SH-SY5Y (cell line): ENCODE results near the gene UBE2S.

Source experiments
- GATA2 ChIP-seq: IDR thresholded peaks from 2 replicates; pipeline ENCODE4 v1.6.1; 2011; ENCODE audit warnings: mild to moderate bottlenecking, low read depth, low read length
- GATA3 ChIP-seq: IDR thresholded peaks from 2 replicates; pipeline ENCODE4 v1.6.1; 2011; ENCODE audit warnings: low read depth, mild to moderate bottlenecking, low read length, moderate library complexity

DNA sequence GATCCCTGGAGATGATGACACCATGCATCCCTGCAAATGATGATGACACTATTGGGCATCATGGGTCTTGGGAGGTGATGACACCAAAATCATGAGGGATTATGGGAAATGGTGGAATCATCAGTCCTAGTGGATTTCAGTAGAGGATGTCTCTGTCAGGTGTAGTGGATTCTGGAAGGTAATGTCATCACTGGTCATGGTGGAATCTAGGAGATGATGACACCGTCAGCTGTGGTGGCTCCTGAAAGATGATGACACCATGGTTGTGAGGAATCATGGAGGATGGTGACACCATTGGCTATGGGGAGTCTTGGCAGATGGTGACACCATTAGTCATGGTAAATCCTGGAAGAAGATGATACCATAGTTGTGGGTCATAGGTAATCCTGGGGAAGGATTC lies 23.6 kb upstream of the UBE2S start:
- TF ChIP-seq GATA2 (no peak), GATA3 (no peak)
